Nephron progenitor cell (in vitro differentiated cells): ENCODE measurements around the gene SH2D3C.
A peak's percentile ranks its signal among the peaks of the same experiment; 100 is the strongest.

ENCODE experiments used
- DNase-seq: peaks from one replicate; pipeline ENCODE4 v3.0.0; 2021
- H3K27ac Mint-ChIP-seq: 2 replicates; pipeline ENCODE4 v1.8.0; 2021; ENCODE audit warnings: mild to moderate bottlenecking, moderate library complexity, mixed read lengths
- H3K27me3 Mint-ChIP-seq: 2 replicates; pipeline ENCODE4 v1.8.0; 2021; ENCODE audit warnings: mild to moderate bottlenecking, low read depth, mixed read lengths; ENCODE audit not compliant: poor library complexity
- H3K36me3 Mint-ChIP-seq: 2 replicates; pipeline ENCODE4 v1.8.0; 2021; ENCODE audit warnings: low read depth, mixed read lengths
- H3K4me1 Mint-ChIP-seq: 2 replicates; pipeline ENCODE4 v1.8.0; 2021; ENCODE audit warnings: mixed read lengths
- H3K4me3 Mint-ChIP-seq: 2 replicates; pipeline ENCODE4 v1.8.0; 2021; ENCODE audit warnings: mild to moderate bottlenecking, moderate library complexity, mixed read lengths
- H3K9me3 Mint-ChIP-seq: 2 replicates; pipeline ENCODE4 v1.8.0; 2021; ENCODE audit warnings: mild to moderate bottlenecking, moderate library complexity, mixed read lengths
- TF ChIP-seq, protein P1 (sequence below): fragments of 200-600 bp; sonication (generic); IDR thresholded peaks from 2 replicates; pipeline ENCODE4 v1.5.0; 2021; ENCODE audit warnings: antibody characterized with exemption

SH2D3C gene

DNA sequence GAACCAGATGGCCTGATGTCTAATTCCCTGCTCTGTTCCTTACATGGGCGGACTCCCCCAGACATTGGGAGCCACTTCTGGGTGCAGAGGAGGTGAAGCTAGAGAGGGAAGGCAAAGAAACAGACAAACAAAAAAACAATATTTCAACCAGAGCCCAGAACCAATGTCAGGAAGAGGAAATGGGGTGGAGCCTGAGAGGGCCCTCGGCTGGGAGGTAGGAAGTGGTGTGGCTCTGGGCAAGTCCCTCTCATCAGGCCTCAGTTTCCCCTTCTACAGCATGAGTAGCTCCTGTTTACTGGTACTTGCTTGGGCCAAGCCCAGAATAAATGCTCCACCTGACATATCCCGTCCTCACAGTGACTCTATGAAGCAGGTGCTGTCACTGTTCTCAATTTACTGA is 11.1 kb downstream of the SH2D3C start:
- Mint-ChIP-seq H3K4me3 (no peak overlapping the region), H3K9me3 (no peaks in the 10 kb centered on the region), H3K4me1 (peaks cover 71% of the 10 kb centered on the region), H3K27me3 (peaks cover 16% of the 10 kb centered on the region), H3K27ac (peak overlapping the region; percentile 72), H3K36me3 (no peaks in the 10 kb centered on the region)
- TF ChIP-seq, protein P1, sequence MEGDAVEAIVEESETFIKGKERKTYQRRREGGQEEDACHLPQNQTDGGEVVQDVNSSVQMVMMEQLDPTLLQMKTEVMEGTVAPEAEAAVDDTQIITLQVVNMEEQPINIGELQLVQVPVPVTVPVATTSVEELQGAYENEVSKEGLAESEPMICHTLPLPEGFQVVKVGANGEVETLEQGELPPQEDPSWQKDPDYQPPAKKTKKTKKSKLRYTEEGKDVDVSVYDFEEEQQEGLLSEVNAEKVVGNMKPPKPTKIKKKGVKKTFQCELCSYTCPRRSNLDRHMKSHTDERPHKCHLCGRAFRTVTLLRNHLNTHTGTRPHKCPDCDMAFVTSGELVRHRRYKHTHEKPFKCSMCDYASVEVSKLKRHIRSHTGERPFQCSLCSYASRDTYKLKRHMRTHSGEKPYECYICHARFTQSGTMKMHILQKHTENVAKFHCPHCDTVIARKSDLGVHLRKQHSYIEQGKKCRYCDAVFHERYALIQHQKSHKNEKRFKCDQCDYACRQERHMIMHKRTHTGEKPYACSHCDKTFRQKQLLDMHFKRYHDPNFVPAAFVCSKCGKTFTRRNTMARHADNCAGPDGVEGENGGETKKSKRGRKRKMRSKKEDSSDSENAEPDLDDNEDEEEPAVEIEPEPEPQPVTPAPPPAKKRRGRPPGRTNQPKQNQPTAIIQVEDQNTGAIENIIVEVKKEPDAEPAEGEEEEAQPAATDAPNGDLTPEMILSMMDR = no peak
- no peak for DNase-seq

DNA sequence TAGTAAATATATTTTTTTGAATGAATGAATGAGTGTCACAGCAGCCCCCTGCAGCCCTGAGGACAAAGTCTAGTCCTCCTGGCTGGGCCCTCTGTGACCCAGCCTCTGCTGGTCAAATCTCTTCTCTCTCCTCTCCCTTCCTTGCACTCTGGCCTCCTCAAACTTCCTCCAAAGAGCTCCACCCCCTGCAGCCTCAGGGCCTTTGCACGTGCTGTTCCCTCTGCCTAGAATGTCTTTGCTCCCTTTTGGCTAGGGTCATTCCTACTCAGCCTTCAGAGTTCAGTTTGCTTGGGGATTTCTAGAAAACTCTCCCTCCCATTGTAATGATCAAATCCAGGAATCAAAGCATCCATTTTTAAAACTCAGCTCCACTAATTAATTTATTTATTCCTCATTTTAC is 13.0 kb downstream of the SH2D3C start:
- no peak for DNase-seq
- no peak overlapping the region for H3K4me3 Mint-ChIP-seq
- H3K27ac Mint-ChIP-seq = peak overlapping the region; percentile 58
- no peaks in the 10 kb centered on the region for H3K36me3 Mint-ChIP-seq
- no peaks in the 10 kb centered on the region for H3K9me3 Mint-ChIP-seq
- H3K27me3 Mint-ChIP-seq = peaks cover 19% of the 10 kb centered on the region
- peaks cover 78% of the 10 kb centered on the region for H3K4me1 Mint-ChIP-seq
- TF ChIP-seq, protein P1 = no peak

DNA sequence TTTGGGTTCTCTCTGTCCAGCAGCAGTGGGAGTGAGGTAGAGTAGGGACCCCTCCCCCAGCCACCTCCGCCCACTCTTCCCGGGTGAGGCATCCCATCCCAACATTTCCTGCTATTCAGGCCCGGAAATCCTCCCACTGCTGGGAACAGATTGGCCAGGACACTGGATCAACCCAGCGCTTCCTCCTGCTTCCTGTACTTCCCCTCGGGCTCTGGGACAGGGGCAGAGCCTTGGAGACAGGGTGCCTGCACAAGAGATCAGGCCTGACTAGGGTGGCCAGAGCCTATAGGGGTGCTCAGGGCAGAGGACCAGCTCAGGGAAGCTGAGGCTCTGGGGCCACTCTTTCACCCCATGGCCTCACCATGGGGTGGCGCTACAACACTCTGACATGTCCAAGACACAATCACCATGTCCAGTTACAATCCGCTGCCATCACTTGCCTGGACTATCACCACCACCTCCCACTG is 14.5 kb downstream of the SH2D3C start:
- H3K27me3 Mint-ChIP-seq = peaks cover 20% of the 10 kb centered on the region
- peak; percentile 31 for DNase-seq
- H3K27ac Mint-ChIP-seq = peak overlapping the region; percentile 48
- H3K4me1 Mint-ChIP-seq = peaks cover 68% of the 10 kb centered on the region
- H3K4me3 Mint-ChIP-seq = no peak overlapping the region
- no peaks in the 10 kb centered on the region for H3K9me3 Mint-ChIP-seq
- TF ChIP-seq, protein P1 = no peak
- no peaks in the 10 kb centered on the region for H3K36me3 Mint-ChIP-seq

DNA sequence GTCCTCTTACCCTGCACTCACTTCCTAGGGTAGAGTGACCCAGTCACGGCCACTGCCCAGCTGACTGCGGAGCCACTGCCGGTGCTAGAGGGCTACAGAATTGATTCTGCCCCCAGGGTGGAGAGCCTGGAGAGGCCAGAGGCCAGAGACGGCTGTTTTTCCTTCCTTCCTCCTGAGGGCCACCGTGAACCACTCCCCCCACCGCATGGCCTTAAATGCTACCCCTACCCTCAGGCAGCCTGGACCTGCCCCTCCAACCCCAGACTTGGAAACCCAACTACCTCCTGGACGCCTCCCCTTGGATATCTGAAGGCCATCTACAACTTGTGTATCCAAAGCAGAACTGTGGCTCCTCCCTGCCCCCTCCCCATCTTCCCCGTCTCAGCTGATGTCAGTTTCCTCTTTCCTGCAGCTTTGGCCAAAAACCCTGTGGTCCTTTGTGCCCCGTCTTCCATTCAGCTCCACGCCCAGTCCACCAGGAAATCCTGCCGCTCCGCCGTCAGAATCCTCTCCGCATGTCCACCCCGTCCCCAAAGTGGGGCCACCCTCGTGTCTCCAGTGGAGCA is 16.3 kb downstream of the SH2D3C start:
- H3K9me3 Mint-ChIP-seq = no peaks in the 10 kb centered on the region
- H3K36me3 Mint-ChIP-seq = no peaks in the 10 kb centered on the region
- TF ChIP-seq, protein P1 = no peak
- H3K27ac Mint-ChIP-seq = no peak overlapping the region
- H3K27me3 Mint-ChIP-seq = peaks cover 33% of the 10 kb centered on the region
- peak overlapping the region; percentile 4 for H3K4me3 Mint-ChIP-seq
- H3K4me1 Mint-ChIP-seq = peaks cover 56% of the 10 kb centered on the region
- no peak for DNase-seq

DNA sequence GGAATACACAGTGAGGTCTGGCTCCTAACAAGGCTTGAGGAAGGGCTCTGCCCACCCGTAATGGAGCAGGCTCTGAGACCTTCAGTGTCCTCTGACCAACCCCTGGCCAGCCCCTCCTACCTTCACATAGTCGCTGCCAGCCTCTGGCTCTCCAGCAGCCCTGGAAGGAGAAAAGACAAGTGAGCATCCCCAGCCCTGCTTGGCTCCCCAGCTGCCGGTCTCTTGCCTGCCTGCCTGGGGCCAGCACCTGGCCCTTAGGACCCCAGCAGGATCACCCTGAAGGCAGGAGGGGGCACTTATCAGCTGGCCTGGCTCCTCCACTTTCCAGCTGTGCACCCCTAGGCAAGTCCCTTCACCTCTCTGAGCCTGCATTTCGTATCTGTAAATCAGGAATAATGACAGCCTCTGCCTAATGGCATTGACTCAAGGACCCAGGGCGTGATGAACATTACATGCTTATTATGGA is 16.9 kb downstream of the SH2D3C start:
- DNase-seq = no peak
- no peak overlapping the region for H3K4me3 Mint-ChIP-seq
- H3K36me3 Mint-ChIP-seq = no peaks in the 10 kb centered on the region
- no peaks in the 10 kb centered on the region for H3K9me3 Mint-ChIP-seq
- H3K27ac Mint-ChIP-seq = no peak overlapping the region
- peaks cover 52% of the 10 kb centered on the region for H3K4me1 Mint-ChIP-seq
- peaks cover 40% of the 10 kb centered on the region for H3K27me3 Mint-ChIP-seq
- TF ChIP-seq, protein P1 = no peak

DNA sequence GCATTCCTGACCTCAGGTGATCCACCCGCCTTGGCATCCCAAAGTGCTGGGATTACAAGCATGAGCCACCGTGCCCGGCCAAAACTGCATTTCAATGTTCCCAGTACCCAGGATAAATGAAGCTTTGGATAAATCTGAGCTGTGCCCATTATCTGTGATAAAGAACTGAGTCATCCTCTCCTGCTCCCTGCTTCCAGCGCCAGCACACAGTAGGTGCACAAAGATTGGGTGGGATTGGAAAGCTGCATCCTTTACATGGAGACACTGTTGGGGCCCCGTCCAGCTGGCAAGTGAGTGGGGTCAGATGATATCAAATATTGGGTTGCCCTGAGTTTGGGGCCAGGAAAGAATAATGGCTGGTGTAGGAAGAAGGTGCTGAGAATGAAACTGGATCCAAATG is 17.4 kb downstream of the SH2D3C start:
- Mint-ChIP-seq H3K27ac (no peak overlapping the region), H3K4me1 (peaks cover 52% of the 10 kb centered on the region), H3K9me3 (no peaks in the 10 kb centered on the region), H3K4me3 (no peak overlapping the region), H3K27me3 (peaks cover 45% of the 10 kb centered on the region), H3K36me3 (no peaks in the 10 kb centered on the region)
- no peak for DNase-seq
- TF ChIP-seq, protein P1 = no peak
